WTC11 (cell line): ENCODE data around the gene U2AF1. TPM values are rescaled to one million over a fixed set of nuclear protein-coding genes. Genes with fewer than 3 reads are reported as not detected.
"Not testable (repeated sequence)": the region's sequence is repeated elsewhere in the genome, so short reads cannot be mapped to it uniquely, and the experiment has no call there.

ENCODE experiments used
- ATAC-seq: fragments of 200-7000 bp; cut with Tn5 transposase; 2 replicates; pipeline ENCODE4 v1.10.0; 2021; ENCODE audit warnings: mild to moderate bottlenecking, moderate library complexity
- CTCF ChIA-PET: fragments of 300-600 bp; sonication (Branson Sonifier 250); formaldehyde crosslinking; loops from one replicate; lab custom pipeline; 2021; ENCODE audit warnings: antibody characterized with exemption; lab: Charles Lee
- POLR2A ChIA-PET: fragments of 350-600 bp; sonication (Branson Sonifier 250); formaldehyde crosslinking; loops from one replicate; lab custom pipeline; 2021; ENCODE audit warnings: antibody characterized with exemption; lab: Charles Lee
- DNase-seq: peaks from one replicate; pipeline ENCODE4 v3.0.0; 2021; ENCODE audit warnings: low spot score
- H3K27ac Mint-ChIP-seq: 2 replicates; pipeline ENCODE4 v1.8.0; 2021; ENCODE audit warnings: mixed read lengths
- H3K27me3 Mint-ChIP-seq: 2 replicates; pipeline ENCODE4 v1.8.0; 2021; ENCODE audit warnings: low read depth, mild to moderate bottlenecking, moderate library complexity, mixed read lengths
- H3K36me3 Mint-ChIP-seq: 2 replicates; pipeline ENCODE4 v1.8.0; 2021; ENCODE audit warnings: mixed read lengths
- H3K4me1 Mint-ChIP-seq: 2 replicates; pipeline ENCODE4 v1.8.0; 2022; ENCODE audit warnings: mixed read lengths
- H3K4me3 Mint-ChIP-seq: 2 replicates; pipeline ENCODE4 v1.8.0; 2021; ENCODE audit warnings: mild to moderate bottlenecking, moderate library complexity, mixed read lengths
- H3K9me3 Mint-ChIP-seq: 2 replicates; pipeline ENCODE4 v1.8.0; 2021; ENCODE audit warnings: mixed read lengths
- PRRX2 ChIP-seq: fragments of 250-450 bp; sonication (Bioruptor Pico); IDR thresholded peaks from 2 replicates; pipeline ENCODE4 v1.8.0; 2021; ENCODE audit warnings: mild to moderate bottlenecking
- ZNF416 ChIP-seq: fragments of 250-450 bp; sonication (Bioruptor Pico); IDR thresholded peaks from 2 replicates; pipeline ENCODE4 v1.9.0; 2021; ENCODE audit warnings: mild to moderate bottlenecking, inconsistent platforms
- total RNA-seq: library from RNA; stranded (reverse); gene quantifications from 3 replicates; pipeline ENCODE4 v1.2.3, GENCODE V29; 2021

U2AF1 gene
- total RNA-seq, 1 experiment from 2014 or later: 41.2 TPM

DNA sequence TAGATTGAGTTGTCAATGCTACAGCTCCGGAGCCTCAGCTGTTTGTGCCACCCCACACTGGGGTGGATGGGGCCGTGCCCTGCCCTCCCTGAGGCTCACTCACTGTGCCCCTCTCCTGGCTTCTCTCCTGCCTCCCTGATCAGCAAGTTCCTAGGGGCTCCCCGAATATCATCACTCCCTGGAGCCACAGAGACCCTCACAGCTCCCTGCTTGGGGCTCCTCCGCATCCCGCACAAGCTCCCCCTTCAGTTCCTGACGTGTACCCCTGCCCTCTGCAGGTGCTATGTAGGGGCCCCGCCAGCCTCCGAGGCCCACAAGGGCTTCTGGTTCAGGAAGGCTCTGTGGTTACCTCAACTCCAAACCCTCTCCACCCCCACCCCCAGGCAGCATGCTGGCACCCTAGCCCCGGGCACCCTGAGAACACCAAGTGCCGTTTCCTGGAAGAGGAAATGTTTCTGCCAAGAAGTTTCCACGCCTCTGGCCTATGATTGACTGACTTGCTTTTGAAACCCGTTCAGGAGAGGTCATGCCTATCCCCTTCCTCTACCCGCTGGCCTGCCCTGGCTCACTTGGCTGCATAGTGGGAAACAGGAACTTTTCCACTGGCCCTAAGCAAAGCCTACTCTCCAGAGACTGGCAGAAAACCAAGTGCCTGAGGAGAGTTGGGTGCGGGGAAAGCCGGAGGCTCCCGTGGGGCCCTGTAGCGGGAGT is 62.0 kb downstream of the U2AF1 start:
- H3K27ac Mint-ChIP-seq: 0 out of 2 replicates have a peak overlapping the region, but pooled peaks have one; percentile 45
- H3K36me3 Mint-ChIP-seq, H3K4me3 Mint-ChIP-seq, H3K27me3 Mint-ChIP-seq, H3K4me1 Mint-ChIP-seq, H3K9me3 Mint-ChIP-seq, DNase-seq, POLR2A ChIA-PET: not testable (repeated sequence)
- peak; percentile 79; the same call in 1 of the 2 replicates for TF ChIP-seq ZNF416 (CRISPR knock-in tag)
- TF ChIP-seq PRRX2 (CRISPR knock-in tag): 0 out of 2 replicates have a peak, but pooled peaks have one; percentile 58
- ATAC-seq: peak; percentile 24
- CTCF ChIA-PET: interaction anchor here (1.0 kb wide), 1 partner anchor 12 kb away, joined by 3 read pairs; no protein-coding TSS in a partner anchor

- POLR2A ChIA-PET, H3K4me3 Mint-ChIP-seq, H3K9me3 Mint-ChIP-seq, H3K4me1 Mint-ChIP-seq, H3K27me3 Mint-ChIP-seq, H3K36me3 Mint-ChIP-seq, H3K27ac Mint-ChIP-seq: not testable (repeated sequence)
- ATAC-seq (peak; percentile 12), DNase-seq (peak; percentile 23)
- CTCF ChIA-PET: interaction anchor here (1.0 kb wide), 1 partner anchor 11 kb away, joined by 3 read pairs; no protein-coding TSS in a partner anchor
Observed at GRCh38 chr21:43044547-43044946, 62.8 kb downstream of the U2AF1 start.

GRCh38 chr21:43043291-43043690 is 64.1 kb downstream of the U2AF1 start:
- peak overlapping the region; percentile 90 for H3K27ac Mint-ChIP-seq
- H3K4me1 Mint-ChIP-seq, POLR2A ChIA-PET, CTCF ChIA-PET, DNase-seq, H3K9me3 Mint-ChIP-seq, H3K4me3 Mint-ChIP-seq, H3K36me3 Mint-ChIP-seq, H3K27me3 Mint-ChIP-seq, ATAC-seq: not testable (repeated sequence)

Other genes with a start within 250 kb of the U2AF1 start
- gene WDR4, start 228.0 kb downstream of the U2AF1 start, total RNA-seq: 41.5 to 42.6 TPM (median 42.2 TPM) in 3 replicates
- 28.5 to 32.6 TPM (median 30.9 TPM) in 3 replicates for gene NDUFV3, start 214.3 kb downstream of the U2AF1 start, total RNA-seq
- gene ERVH48-1, start 181.9 kb downstream of the U2AF1 start, total RNA-seq: 14.7 to 26.6 TPM (median 26.1 TPM) in 3 replicates
- gene PKNOX1, start 133.0 kb downstream of the U2AF1 start, total RNA-seq: 21.2 to 25.2 TPM (median 23.0 TPM) in 3 replicates
- 582 to 844 TPM (median 591 TPM) in 3 replicates for gene CBS, start 31.7 kb downstream of the U2AF1 start, total RNA-seq
- not detected in 3 replicates for gene CRYAA, start 61.4 kb upstream of the U2AF1 start, total RNA-seq